HG02763 (cell line): Measurements from ENCODE around the gene MRPL14.

Experiments
- ATAC-seq: cut with Tn5 transposase; IDR thresholded peaks from one replicate; pipeline ENCODE4 v1.9.1; 2021; ENCODE audit warnings: mild to moderate bottlenecking, moderate library complexity; ENCODE audit not compliant: unreplicated experiment

MRPL14 gene

DNA sequence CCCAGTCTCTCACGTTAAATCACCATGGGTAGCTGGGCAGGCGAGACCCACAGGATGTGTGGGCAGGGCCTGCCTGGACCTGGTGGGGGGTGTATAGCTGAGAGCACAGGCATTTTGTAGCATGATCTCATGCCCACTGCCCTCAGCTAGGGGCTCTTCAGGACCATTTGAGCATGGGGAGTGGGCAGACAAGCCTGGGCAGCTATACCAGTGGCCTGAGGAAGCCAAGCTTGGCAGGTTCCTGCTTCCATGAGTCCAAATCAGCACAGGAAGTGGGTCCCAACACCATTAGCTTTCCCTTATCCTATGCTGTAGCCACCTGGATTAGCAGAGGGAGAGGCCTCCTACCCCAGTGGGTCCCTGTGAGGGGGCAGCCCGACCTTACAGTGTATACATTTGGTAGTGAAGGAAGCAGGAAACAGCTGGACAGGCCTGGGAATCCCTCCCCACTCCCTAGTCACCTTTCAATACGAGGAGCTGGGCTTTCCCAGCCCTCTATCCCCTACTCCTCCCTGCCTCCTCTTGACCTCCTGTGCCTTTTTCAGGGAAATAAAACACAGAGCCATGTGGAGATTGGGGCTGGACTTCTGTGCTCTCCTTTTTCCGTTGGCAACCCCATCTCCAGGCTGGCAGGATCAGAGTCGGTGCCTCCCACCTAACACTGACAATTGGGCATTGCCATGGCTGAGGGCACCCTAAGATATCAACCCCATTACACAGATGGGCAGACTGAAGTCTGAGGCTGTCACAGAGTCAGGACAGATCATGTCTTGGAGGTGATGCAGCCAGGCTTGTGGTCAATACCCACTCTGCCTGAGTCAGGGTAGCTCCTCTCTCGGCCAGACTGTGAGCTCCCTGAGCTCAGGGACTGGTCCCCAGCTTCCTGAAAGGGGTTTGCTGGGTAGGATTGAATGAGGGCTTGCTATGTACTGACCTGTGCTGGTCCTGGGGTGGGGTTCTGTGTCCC lies 59.8 kb downstream of the MRPL14 start:
- ATAC-seq, result no peak

DNA sequence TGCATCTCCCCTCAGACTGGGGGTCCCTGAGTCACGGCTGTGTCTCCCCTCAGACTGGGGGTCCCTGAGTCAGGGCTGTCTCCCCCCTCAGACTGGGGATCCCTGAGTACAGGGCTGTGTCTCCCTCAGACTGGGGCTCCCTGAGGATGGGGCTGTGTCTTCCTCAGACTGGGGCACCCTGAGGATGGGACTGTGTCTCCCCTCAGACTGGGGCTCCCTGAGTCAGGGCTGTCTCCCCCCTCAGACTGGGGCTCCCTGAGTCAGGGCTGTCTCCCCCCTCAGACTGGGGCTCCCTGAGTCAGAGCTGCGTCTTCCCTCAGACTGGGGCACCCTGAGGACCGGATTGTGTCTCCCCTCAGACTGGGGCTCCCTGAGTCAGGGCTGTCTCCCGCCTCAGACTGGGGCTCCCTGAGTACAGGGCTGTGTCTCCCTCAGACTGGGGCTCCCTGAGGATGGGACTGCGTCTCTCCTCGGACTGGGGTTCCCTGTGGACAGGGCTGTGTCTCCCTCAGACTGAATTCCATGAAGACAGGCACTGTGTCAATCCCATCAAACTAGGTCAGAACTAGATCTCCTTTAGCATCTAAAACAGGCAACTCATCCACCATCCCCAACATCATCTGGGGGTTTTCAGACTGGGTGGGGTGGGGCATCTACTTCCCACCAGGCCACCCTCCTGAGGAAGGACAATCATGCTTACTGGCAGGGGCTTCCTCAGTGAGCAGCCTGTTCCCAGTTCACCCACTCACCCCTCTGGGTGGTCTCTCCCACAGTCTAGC lies 60.7 kb downstream of the MRPL14 start:
- ATAC-seq, result no peak

DNA sequence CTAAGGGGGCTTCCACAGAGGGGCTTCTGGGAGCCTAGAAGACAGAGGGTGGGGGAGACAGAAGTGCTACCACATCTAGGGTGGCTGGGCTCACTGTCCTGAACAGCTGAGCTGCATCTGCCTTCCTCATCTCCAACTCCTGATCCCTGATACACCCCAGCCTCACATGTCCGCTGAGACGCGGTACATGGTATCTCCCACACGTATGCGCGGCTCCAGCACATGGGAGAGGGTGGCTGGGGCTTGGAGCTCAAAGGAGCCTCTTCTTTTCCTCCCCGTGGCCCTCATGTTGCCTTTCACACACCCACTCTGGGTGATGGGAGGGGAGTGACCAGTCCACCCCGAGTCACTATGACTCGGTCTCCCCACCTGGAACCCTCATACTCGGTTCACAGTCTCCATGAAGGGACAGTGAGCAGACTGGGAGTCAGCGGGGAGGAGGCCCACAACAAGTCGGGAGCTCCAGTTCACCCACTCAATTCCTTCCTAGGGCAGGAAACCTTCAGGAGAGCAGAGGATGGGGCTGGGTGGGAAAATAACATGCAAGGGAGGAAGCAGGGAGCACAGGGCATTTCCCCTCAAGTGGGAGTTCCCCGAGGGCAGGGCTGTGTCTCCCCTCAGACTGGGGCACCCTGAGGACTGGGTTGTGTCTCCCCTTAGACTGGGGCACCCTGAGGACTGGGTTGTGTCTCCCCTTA lies 61.7 kb downstream of the MRPL14 start:
- no peak for ATAC-seq

DNA sequence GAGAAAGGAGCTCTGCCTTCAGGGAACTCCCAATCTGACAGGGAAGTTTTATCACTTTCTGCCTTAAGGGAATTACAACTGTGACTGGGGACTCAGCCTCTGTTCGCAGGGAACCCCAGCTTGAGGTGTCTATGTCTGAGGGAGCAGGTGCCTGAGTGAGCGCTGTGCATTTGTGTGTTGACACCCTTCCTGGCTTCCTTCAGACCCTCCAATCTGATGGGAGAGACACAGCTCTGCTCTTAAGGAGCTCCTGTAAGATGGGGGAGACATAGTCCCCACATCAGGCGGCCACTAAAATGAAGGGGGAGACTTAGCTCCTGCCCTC lies 62.3 kb downstream of the MRPL14 start:
- ATAC-seq, result no peak

DNA sequence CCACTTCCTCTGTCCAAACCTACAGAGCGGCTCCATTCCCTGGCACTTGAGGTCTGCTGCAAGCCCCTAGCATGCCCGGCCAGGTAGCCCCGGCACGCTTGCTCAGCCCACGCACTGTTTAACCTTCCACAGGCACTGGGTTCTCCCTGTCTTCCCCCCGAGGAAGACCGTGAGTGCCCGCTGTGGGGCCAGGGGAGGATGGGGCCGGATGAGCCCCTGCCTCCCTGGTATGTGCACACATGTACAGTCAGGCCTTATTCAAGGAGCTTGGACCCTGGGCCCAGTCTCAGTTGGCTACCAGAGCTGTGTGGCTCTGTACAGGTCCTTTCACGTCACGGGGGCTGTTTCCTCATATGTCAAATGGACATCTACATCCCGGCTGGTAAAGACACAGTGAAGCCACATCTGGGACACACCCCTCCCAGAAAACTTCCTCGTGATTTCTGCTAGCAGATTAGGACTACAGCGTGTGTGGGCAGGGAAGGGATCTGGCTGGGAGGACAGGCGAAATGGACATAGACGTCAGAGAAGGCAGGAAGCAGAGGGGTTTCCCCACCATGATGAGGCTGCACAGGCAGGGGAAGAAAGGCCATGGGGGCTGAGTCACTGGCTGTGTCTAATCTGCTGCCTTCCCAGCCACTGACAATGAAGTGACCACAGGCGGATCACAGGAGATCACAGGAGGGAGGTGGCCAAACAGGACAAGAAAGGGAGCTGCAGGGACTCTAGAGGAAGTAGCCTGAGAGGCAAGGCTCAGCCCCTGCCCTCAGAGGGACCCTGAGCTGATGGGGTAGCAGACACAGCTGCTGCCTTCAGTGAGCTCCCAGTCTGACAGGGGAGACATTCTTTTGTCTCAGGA lies 62.9 kb downstream of the MRPL14 start:
- no peak for ATAC-seq

DNA sequence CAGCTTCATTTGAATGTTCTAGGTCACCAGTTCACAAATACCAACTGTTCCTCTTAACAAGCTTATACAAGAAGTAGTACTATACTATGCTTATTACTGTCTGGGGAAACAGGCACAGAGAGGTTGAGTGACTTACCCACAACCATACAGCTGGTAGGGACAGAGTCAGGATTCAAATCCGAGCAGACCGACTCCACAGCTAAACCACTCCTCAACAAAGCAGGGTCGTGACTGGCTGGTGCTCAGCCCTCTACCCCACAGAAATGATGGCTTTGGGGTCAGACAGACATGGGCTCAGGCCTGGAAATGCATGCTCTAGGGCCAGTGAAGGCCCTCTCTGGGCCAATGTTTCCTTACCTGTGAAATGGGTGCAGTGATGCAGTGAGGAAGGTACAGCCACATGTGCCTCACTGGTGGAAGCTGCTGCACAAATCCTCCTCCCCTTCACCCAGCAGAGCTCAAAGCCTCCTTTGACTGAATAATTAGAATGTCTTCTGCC lies 63.6 kb downstream of the MRPL14 start:
- no peak for ATAC-seq
